ENCODE data around the gene ZNF175.

DNA sequence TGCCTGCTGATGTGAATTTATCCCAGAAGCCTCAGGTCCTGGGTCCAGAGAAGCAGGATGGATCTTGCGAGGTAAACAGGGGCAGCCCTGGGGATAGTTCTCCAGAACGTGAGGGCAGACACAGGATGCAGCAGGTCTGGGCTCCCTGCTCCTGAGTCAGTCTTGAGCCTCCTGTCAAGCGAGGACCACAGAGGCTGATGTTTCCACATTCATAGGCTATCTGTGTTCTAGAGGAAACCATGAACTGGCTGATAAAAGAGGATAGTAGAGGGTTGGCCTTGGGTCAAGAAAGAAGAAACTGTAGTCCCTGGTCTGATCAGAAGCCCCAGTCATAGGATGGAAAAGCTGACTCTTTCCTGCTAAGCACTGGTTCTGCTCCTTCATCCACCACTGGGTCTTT, 2.2 kb downstream of the ZNF175 start:
- TF ChIP-seq, protein P1, sequence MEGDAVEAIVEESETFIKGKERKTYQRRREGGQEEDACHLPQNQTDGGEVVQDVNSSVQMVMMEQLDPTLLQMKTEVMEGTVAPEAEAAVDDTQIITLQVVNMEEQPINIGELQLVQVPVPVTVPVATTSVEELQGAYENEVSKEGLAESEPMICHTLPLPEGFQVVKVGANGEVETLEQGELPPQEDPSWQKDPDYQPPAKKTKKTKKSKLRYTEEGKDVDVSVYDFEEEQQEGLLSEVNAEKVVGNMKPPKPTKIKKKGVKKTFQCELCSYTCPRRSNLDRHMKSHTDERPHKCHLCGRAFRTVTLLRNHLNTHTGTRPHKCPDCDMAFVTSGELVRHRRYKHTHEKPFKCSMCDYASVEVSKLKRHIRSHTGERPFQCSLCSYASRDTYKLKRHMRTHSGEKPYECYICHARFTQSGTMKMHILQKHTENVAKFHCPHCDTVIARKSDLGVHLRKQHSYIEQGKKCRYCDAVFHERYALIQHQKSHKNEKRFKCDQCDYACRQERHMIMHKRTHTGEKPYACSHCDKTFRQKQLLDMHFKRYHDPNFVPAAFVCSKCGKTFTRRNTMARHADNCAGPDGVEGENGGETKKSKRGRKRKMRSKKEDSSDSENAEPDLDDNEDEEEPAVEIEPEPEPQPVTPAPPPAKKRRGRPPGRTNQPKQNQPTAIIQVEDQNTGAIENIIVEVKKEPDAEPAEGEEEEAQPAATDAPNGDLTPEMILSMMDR (IDR thresholded peaks at IDR 0.05): no peak
- TF ChIP-seq POLR2A (IDR thresholded peaks at IDR 0.05; ENCODE audit: low read depth): no peak
- TF ChIP-seq EP300 (IDR thresholded peaks at IDR 0.05): no peak
- TF ChIP-seq POLR2AphosphoS5 (IDR thresholded peaks at IDR 0.05): no peak
